Activated CD4-positive, alpha-beta T cell treated with anti-CD3 and anti-CD28 coated beads, Interleukin-2, amount 50 U/mL, for 48 hours (primary cell): ENCODE results near the gene FOXO6.
"Not testable (repeated sequence)": the region's sequence is repeated elsewhere in the genome, so short reads cannot be mapped to it uniquely, and the experiment has no call there.

ENCODE experiments used
- DNase-seq, 2 experiments: peaks; one replicate each; pipeline ENCODE4 v3.0.0-alpha.2; 2020

Gene FOXO6

GRCh38 chr1:41329662-41330587, 31.3 kb upstream of the FOXO6 start:
- no peak for DNase-seq

- DNase-seq = no peak
Observed at GRCh38 chr1:41330588-41331545, 30.4 kb upstream of the FOXO6 start.

GRCh38 chr1:41331546-41331917, 29.7 kb upstream of the FOXO6 start:
- no peak for DNase-seq

- not testable (repeated sequence) for DNase-seq
Observed at GRCh38 chr1:41332161-41332560, 29.1 kb upstream of the FOXO6 start.

- peak; percentile 15 to 28 for DNase-seq
Observed at GRCh38 chr1:41333146-41333784, 28.0 kb upstream of the FOXO6 start.

- no peak for DNase-seq
Observed at GRCh38 chr1:41338820-41339219, 22.4 kb upstream of the FOXO6 start.

- DNase-seq = no peak
Observed at GRCh38 chr1:41340655-41341364, 20.4 kb upstream of the FOXO6 start.

GRCh38 chr1:41341365-41341683, 19.9 kb upstream of the FOXO6 start:
- no peak for DNase-seq

- DNase-seq = no peak
Observed at GRCh38 chr1:41341772-41342562, 19.3 kb upstream of the FOXO6 start.

GRCh38 chr1:41342774-41343355, 18.4 kb upstream of the FOXO6 start:
- no peak for DNase-seq

GRCh38 chr1:41343790-41344699, 17.2 kb upstream of the FOXO6 start:
- DNase-seq = no peak

- no peak for DNase-seq
Observed at GRCh38 chr1:41344708-41345159, 16.5 kb upstream of the FOXO6 start.

- no peak for DNase-seq
Observed at GRCh38 chr1:41345434-41346075, 15.7 kb upstream of the FOXO6 start.

GRCh38 chr1:41347276-41347675, 14.0 kb upstream of the FOXO6 start:
- DNase-seq = no peak

GRCh38 chr1:41348394-41348793, 12.8 kb upstream of the FOXO6 start:
- DNase-seq = no peak

GRCh38 chr1:41349361-41350054, 11.7 kb upstream of the FOXO6 start:
- DNase-seq = no peak

GRCh38 chr1:41350055-41350378, 11.2 kb upstream of the FOXO6 start:
- no peak for DNase-seq

GRCh38 chr1:41351262-41352151, 9.7 kb upstream of the FOXO6 start:
- no peak for DNase-seq
